ENCODE data around the gene IGF2BP1. TPM values are rescaled to one million over a fixed set of nuclear protein-coding genes. Genes with fewer than 3 reads are reported as not detected.
"Not testable (repeated sequence)": the region's sequence is repeated elsewhere in the genome, so short reads cannot be mapped to it uniquely, and the experiment has no call there.

Gene IGF2BP1
- total RNA-seq, 6 experiments from 2014 or later = 26.5 to 65.4 (median 60.0) TPM

GRCh38 chr17:49076573-49077384 is 79.6 kb downstream of the IGF2BP1 start:
- peaks cover 32% of the 10 kb centered on the region for H3K4me1 Mint-ChIP-seq (ENCODE audit: low read depth)
- peak overlapping the region; percentile 64 for H3K4me3 Mint-ChIP-seq
- no peak for TF ChIP-seq CTCF (IDR thresholded peaks at IDR 0.05)
- H3K27me3 Mint-ChIP-seq (ENCODE audit: insufficient read depth) = peaks cover 11% of the 10 kb centered on the region
- peak overlapping the region; percentile 92 for H3K27ac Mint-ChIP-seq
- peak; percentile 83 for DNase-seq
- peaks cover 7% of the 10 kb centered on the region for H3K36me3 Mint-ChIP-seq (ENCODE audit: low read depth)
- peaks cover 9% of the 10 kb centered on the region for H3K9me3 Mint-ChIP-seq

- Mint-ChIP-seq H3K9me3 (peaks cover 9% of the 10 kb centered on the region), H3K36me3 (ENCODE audit: low read depth) (peaks cover 7% of the 10 kb centered on the region), H3K27ac (no peak overlapping the region), H3K4me3 (no peak overlapping the region), H3K27me3 (ENCODE audit: insufficient read depth) (peaks cover 21% of the 10 kb centered on the region), H3K4me1 (ENCODE audit: low read depth) (peaks cover 32% of the 10 kb centered on the region)
- TF ChIP-seq CTCF (IDR thresholded peaks at IDR 0.05) = no peak
- no peak for DNase-seq
Observed at GRCh38 chr17:49078248-49078647, 81.1 kb downstream of the IGF2BP1 start.

GRCh38 chr17:49079840-49080663 is 82.9 kb downstream of the IGF2BP1 start:
- Mint-ChIP-seq H3K27ac (no peak overlapping the region), H3K36me3 (ENCODE audit: low read depth) (peaks cover 7% of the 10 kb centered on the region), H3K4me1 (ENCODE audit: low read depth) (peaks cover 30% of the 10 kb centered on the region), H3K4me3 (no peak overlapping the region), H3K27me3 (ENCODE audit: insufficient read depth) (peaks cover 17% of the 10 kb centered on the region), H3K9me3 (peaks cover 9% of the 10 kb centered on the region)
- TF ChIP-seq CTCF (IDR thresholded peaks at IDR 0.05) = no peak
- DNase-seq = no peak

GRCh38 chr17:49082231-49082630 is 85.0 kb downstream of the IGF2BP1 start:
- H3K36me3 Mint-ChIP-seq (ENCODE audit: low read depth) = peaks cover 7% of the 10 kb centered on the region
- DNase-seq = no peak
- H3K4me3 Mint-ChIP-seq = no peak overlapping the region
- no peak for TF ChIP-seq CTCF (IDR thresholded peaks at IDR 0.05)
- H3K27me3 Mint-ChIP-seq (ENCODE audit: insufficient read depth) = peaks cover 27% of the 10 kb centered on the region
- H3K9me3 Mint-ChIP-seq = peaks cover 9% of the 10 kb centered on the region
- H3K4me1 Mint-ChIP-seq (ENCODE audit: low read depth) = peaks cover 13% of the 10 kb centered on the region
- H3K27ac Mint-ChIP-seq = no peak overlapping the region

GRCh38 chr17:49085046-49085445 is 87.9 kb downstream of the IGF2BP1 start:
- not testable (repeated sequence) for H3K9me3 Mint-ChIP-seq; H3K4me3 Mint-ChIP-seq; H3K4me1 Mint-ChIP-seq (ENCODE audit: low read depth); DNase-seq; H3K27ac Mint-ChIP-seq; H3K36me3 Mint-ChIP-seq (ENCODE audit: low read depth)
- peaks cover 32% of the 10 kb centered on the region for H3K27me3 Mint-ChIP-seq (ENCODE audit: insufficient read depth)
